Muscle of arm (tissue), 12 donors: ENCODE data around the gene DACH1. TPM values are rescaled to one million over a fixed set of nuclear protein-coding genes. Genes with fewer than 3 reads are reported as not detected.

Source experiments
- DNase-seq: peaks from one replicate; pipeline ENCODE4 v3.0.0-alpha.2; 2013
- polyA plus RNA-seq, 12 donors: library from polyadenylated mRNA; unstranded; fragments of 120-200 nt; gene quantifications; one replicate each; pipeline ENCODE4 v1.2.1, GENCODE V29; 2013; ENCODE audit not compliant: insufficient read length in 12 of 12

Gene DACH1
- polyA plus RNA-seq, 12 donors: 5.7 to 12.0 (median 10.6) TPM; not detected in 1

DNA sequence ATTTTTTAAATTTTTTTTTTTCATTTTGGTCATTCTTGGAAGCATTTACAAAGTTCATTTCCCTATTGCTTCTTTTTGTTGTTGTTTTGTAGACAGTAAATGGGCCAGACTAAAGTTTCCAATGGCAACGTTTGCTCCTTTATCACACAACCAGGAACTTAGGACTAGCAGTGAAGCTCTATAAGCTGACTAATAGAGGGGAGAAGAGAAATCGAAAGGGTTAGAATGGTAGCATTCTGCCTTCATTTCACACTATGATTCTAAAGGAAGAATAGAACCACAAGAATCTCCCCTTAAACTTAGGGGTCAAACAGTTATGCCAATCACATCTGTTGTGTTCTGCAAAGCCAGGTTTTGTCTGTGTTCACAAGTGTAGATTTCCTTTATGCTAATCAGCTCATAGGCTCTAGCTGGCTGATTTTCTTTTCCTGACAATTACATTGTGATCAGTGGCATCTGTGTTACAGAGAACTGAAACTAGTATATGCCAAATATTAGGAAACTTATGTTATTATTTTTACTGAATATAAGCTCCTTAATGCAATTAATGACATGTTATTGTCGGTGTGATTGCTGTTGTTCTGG lies 467.3 kb downstream of the DACH1 start:
- DNase-seq: no peak

- no peak for DNase-seq
Observed at GRCh38 chr13:71396149-71396548, 470.9 kb downstream of the DACH1 start.

GRCh38 chr13:71395053-71395452 lies 472.0 kb downstream of the DACH1 start:
- no peak for DNase-seq

- no peak for DNase-seq
Observed at GRCh38 chr13:71394176-71394575, 472.8 kb downstream of the DACH1 start.
